OCI-LY7 (cell line): Measurements from ENCODE around the gene AMDHD1.

Experiments
- EZH2phosphoT487 ChIP-seq: fragments of 200-600 bp; sonication (generic); IDR thresholded peaks from 2 replicates; pipeline ENCODE4 v1.6.1; 2018; ENCODE audit warnings: low read depth, borderline replicate concordance, mild to moderate bottlenecking, mixed run types, antibody characterized with exemption, low read length, moderate library complexity, mixed read lengths
- TF ChIP-seq, protein P1 (sequence below): fragments of 200-600 bp; sonication (generic); conservative IDR thresholded peaks from 2 replicates; pipeline ENCODE4 v1.5.1; 2014; ENCODE audit warnings: mild to moderate bottlenecking, antibody characterized with exemption, low read length, moderate library complexity, mixed read lengths

DNA sequence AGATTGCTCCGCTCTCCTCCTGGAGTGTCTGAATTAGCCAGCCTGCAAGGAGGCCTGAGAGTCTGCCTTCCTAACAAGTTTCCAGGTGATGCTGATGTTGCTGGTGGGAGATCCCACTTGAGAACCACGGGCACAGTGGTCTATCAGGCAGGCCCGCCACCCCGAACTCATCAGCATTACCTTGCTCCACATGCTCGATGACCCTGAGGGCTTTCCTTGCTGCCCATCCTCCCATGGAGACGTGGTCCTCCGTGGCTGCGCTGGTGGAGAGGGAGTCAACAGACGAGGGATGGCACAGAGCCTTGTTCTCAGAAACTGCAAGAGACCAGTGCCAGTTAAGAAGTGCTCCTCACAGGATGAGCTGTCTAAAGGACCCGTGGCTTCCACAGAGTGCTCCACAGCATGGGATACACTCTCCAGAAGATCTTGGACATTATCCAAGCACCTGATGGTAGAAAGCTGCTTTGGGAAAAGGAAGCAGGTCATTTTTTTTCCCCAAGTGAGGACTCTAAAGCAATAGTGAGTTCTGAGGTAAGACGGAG, 34.7 kb downstream of the AMDHD1 start:
- TF ChIP-seq, protein P1, sequence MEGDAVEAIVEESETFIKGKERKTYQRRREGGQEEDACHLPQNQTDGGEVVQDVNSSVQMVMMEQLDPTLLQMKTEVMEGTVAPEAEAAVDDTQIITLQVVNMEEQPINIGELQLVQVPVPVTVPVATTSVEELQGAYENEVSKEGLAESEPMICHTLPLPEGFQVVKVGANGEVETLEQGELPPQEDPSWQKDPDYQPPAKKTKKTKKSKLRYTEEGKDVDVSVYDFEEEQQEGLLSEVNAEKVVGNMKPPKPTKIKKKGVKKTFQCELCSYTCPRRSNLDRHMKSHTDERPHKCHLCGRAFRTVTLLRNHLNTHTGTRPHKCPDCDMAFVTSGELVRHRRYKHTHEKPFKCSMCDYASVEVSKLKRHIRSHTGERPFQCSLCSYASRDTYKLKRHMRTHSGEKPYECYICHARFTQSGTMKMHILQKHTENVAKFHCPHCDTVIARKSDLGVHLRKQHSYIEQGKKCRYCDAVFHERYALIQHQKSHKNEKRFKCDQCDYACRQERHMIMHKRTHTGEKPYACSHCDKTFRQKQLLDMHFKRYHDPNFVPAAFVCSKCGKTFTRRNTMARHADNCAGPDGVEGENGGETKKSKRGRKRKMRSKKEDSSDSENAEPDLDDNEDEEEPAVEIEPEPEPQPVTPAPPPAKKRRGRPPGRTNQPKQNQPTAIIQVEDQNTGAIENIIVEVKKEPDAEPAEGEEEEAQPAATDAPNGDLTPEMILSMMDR, result no peak
- TF ChIP-seq EZH2phosphoT487, result no peak
